Activated CD4-positive, alpha-beta T cell treated with anti-CD3 and anti-CD28 coated beads, Interleukin-2, Interleukin-6, amounts not matched to agents 100 ng/mL and 50 ng/mL, durations not matched to agents 16 hours and 8 hours (primary cell): ENCODE measurements around the gene WDR91.
"Not testable (repeated sequence)": the region's sequence is repeated elsewhere in the genome, so short reads cannot be mapped to it uniquely, and the experiment has no call there.

Experiments
- DNase-seq: peaks from one replicate; pipeline ENCODE4 v3.0.0-alpha.2; 2020

The WDR91 gene

GRCh38 chr7:135232720-135233119 is 21.4 kb upstream of the WDR91 start:
- peak; percentile 15 for DNase-seq

- DNase-seq, result no peak
These were observed 20.8 kb upstream of the WDR91 start for GRCh38 chr7:135232087-135232486.

DNA sequence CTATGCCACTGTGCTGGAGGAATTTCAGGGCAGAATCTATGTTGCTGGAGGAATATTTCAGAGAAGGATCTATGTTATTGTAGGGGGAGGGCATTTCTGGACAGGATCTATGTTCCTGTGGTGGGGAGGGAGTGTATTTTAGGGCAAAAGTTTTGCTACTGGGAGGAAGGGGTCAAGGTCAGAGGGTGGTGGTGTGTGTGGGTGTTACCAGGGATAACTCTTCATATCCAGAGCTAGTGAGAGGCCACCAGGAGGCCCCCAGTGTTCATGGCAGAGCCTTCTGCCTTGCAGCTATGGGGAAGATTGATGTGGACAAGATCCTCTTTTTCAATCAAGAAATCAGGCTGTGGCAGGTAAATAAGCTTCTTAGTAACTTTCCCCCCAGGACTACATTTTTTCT is 20.4 kb upstream of the WDR91 start:
- no peak for DNase-seq

GRCh38 chr7:135224027-135224426 is 12.7 kb upstream of the WDR91 start:
- no peak for DNase-seq

DNA sequence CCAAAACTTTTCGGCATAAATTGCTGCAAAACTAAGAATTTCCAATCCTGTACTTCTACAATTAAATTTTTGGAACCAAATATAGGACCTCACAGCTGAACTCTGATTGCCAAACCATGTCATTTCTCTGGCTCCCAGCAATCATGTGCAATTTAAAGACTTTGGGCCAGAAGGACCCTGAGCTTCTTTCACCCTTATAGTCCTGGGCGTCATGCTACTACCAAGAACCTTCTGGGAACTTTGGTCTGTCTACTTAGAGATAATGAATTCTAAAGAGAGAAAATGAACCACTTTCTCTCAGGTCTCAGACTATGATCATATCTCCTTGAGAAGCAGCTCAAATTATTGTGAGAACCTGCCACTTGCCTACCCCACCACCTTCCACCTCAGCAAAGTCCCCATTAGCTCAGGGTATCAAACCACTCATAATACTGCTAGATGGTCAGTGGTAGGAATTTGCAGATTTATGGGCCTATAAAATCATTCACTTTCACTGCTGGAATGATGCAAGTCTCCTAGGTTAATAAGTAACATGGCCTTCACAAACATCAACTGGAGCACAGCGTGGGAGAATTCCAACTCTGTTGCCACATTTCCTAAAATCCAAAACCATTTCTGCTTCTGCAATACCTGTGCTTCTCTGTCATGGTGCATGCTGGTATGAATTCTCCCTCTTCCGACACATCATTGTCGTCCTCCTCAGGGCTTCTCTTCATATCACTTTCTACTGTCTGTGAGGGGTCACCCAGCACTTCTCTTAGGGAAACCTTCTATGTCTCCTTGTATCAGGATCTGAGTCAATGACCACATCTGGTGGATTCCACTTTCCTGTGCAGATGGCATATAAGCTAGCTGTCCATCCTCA is 6.6 kb upstream of the WDR91 start:
- no peak for DNase-seq

DNA sequence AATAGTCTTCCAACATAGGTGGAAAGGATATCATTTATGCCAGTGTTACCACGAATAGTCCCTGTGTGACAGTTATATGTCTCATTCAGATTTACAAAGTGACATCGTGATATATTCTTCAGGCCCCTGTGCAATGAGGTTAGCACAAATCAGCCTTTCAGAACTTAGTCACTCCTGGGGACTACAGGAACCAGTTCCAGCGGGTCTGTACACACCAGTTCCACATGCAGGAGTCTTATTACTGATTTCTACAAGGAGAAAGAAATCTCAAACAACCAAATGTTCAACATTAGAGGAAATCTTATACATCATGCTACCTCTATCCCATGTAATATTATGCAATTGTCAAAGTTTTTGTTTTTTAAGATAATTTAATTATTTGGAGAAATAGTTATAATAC is 4.4 kb upstream of the WDR91 start:
- no peak for DNase-seq

DNA sequence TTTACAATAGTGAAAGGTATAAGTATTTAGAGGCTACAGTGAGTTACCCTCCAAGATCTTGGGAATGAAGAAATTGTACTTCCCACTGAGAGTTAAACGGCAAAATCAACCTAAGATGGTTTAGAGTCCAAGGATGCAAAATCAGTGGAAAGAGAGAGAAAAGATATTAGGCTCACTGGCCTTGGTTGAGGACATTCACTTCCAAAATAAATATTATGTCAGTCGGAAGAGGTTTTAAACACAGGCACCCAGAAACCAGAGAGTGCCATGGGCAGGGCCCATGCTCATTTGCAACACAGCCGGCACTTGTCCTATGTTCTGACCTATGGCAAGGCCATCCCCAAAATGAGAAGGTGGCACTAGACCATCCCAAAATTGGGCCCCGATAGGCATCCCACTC is 3.9 kb upstream of the WDR91 start:
- no peak for DNase-seq

GRCh38 chr7:135213831-135214230 is 2.5 kb upstream of the WDR91 start:
- no peak for DNase-seq

GRCh38 chr7:135211946-135212685 is 790 bp upstream of the WDR91 start:
- not testable (repeated sequence) for DNase-seq

DNA sequence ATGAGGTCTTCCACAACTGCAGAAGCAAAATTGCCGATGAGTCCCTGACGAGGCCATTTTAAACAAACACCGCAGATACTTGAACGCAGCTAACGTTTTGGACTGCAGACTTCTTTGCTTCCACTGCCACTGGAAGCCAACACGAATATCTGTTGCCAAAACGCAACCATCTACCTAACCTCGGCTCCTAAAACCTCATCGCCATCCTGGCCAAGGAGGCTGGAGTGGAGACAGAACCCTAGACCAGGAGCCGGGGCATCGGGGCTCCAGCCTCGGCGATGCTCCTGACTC is 493 bp downstream of the WDR91 start:
- peak; percentile 22 for DNase-seq

DNA sequence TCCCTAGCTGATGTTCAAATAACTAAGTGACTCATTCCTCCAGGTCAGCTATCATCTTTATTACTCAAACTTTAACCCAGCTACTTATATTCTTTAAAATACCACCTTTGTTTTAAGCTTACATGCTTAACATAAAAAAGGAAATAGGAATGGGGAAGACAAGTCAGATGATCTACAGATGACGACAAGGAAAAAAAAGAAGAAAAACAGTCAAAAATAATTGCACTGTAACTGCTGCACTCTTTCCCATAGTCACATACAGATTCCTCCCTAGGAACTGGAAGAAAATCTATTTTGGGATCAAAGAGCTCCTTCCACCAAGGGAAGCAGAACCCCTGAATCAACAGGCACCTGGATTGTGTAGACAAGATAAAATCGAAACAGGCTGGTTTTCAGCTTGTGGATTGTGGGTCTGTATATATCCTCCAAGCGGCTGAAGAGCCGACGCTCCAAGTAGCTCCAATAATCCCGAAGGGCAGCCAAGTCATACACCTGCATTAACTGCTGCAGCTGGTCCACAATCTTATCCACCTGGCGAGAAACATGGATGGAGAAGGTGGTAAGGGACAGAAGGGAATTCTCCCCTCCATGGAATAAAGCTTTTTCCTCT is 2.0 kb downstream of the WDR91 start:
- no peak for DNase-seq

DNA sequence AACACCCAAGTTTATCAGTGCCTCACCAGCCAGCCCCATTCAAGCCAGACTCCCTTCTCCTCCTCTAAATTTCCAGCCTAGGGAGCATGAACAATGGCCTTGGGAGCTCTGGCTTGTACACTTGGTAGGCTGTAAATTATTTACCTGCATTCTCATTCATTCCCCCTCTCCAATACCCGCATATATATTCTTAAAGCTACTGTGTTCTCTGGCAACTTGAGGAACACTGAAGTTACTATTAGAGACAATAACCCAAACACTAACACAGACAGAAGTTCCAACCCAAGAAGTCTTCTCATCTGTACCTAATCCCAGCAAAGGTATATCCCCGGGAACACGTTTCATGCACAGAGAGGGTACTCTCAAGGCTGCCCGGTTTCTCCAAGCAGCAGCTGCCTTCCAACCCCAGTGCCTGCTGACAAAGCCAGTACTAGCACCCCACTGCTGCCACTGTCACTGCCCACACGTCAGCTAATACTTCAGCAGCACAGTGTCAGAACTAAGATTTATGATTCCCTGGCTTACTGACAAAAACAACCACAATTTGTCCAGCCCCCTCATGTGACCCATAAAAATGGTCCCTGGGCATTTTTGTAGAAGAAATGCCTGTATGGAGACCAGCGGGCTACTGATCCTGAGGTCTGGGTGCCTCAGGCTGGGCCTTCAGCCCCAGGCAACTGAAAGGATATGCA is 3.1 kb downstream of the WDR91 start:
- no peak for DNase-seq

DNA sequence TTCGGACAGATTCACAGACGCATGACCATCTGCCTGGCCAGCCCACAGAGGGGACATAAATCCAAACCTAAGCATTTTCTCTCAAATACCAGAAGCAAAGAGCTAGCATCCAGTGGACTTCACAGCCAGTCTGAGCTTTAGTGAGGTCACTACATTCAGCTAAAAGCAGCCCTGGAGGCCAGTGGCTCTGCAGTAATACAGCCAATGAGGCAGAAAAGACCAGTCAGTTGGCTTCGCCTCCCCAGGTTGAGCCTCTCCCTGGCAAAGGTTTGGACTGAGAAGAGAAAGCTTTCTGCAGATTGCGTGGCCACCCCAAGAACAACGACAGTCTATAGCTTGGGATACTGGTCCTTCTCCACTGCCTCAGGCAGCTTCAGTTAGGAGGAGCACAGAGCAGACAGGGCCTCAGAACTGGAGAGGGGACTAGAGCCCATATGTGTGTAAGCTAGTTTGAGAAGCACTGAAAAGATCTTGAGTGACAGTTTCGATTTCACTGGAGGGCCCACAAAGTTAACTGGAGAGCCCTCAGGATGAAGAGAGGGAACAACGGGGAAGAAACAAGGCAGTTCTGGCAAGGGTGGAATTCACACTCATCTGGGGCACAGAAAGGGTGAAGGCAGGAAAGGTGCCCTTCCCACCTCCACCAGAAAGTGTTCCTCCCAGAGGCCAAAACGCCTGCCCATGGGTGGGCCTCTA is 3.8 kb downstream of the WDR91 start:
- no peak for DNase-seq

GRCh38 chr7:135206941-135207391 is 4.4 kb downstream of the WDR91 start:
- DNase-seq, result peak; percentile 60

DNA sequence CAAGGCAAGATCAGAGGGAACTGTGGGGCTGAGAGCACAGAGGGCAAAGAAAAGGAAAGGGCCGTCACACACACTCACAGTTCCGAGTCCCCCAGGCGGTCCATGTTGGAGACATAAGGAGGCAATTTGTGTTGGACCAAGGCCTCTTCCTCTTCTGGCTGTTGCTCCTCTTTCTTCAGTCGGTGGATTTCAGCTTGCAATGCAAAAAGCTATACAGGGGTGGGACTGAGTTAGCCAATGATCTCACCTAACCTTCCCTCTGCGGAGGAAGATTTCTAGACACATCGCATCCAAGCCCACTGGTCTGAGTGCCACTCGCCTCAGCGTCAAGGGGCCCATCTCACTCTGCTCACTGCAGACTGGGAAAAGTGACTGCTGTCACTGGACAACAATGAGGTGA is 5.5 kb downstream of the WDR91 start:
- DNase-seq, result no peak

DNA sequence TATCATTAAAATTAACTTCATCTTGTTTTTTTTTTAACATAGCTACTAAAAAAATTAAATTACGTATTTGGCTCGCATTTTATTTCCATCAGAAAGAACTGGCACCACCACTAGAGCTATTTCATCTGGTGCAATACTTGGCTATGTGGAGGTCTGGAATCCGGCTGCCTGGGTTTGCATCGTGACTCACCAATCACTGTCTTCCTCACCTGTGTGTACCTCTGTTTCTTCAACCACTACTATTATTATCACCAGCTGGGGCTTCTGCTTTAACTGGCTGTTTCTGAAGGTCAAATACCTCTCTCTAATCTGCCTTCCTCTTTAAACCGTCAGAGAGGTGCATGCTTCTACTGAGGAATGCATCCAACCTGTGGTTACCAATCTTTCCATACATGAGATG is 6.5 kb downstream of the WDR91 start:
- DNase-seq, result no peak

DNA sequence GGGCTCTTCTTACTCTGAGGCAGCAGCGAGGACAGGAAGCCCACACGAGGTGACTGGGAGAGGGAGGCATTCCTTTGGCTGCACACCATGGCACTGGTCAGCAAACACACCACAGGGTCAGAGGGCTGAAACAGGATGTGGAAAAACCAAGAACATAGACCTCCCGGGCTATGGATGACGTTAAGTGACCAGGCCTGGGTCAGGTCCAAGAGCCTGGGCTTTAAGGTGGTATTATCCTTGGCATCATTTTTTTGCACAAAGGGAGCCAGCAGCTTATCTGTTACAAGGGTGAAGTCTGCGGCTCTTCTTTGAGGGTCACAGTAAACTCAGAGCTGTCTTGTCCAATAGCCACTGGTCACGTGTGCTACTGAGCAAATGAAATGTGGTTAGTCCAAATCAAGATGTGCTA is 7.0 kb downstream of the WDR91 start:
- DNase-seq, result no peak

DNA sequence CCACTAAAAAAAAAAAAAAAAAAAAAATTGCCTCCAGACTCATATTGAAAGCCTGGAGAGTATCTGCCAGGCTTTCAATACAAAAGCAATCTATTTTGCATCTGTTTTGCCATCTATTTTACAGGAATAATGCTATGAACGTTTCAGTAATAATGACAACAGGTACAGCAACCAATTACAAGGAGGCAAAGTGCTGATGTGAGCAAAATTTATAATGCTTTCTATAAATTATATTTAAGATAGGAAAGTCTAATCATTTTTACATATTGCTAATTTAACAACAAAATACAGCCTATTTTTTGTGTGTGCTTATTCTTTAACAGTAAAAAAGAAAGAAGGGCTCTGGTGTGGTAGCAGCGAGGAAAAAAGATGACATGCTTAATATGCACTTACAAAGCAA is 10.0 kb downstream of the WDR91 start:
- no peak for DNase-seq

DNA sequence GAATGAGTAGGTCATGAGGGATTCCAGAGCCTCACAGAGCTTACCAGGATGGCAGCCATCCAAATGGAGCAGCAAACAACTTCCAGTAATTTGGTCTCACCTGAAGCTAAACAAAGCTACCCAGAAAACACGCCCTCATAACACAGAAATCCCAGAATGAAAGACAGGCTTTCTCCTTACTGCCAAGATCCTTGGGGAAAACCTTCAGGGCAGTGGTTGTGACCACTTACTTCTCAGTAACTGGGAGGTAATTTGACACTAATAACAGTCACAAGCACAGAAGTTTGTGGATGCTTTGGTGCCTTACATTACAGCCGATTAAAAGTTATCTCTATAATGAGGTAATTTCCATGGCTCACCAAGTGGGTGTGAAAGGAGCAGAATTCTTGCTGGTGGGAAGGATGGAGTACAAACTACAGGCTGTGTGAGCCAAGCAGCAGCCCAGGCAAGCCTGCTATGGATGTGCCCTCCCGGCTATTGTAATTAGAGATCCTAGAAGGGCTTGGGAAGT is 10.4 kb downstream of the WDR91 start:
- DNase-seq, result no peak

DNA sequence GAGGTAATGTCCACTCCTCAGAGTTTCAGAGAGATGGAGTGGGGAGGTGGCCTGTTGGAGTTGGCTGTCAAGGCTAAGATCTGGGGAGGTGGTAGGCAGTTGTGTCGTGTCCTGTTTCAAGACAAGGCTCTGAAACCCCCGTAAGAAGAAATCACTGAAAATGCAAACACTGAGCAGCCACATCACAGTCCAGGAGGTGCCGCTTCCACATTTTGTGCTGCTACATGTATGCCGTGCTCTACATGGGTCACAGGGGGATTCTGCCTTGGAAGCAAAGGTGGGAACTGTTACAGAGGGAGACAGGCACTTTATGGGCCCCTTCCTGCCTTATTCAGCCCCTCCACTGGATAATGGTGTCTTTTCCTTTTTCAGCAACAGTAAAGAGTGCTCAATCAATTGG is 11.9 kb downstream of the WDR91 start:
- no peak for DNase-seq

GRCh38 chr7:135197906-135198655 is 13.2 kb downstream of the WDR91 start:
- no peak for DNase-seq

- no peak for DNase-seq
These were observed 14.0 kb downstream of the WDR91 start for GRCh38 chr7:135197343-135197742.
